GM12878 (cell line): ENCODE results near the gene C1orf35. TPM values are rescaled to one million over a fixed set of nuclear protein-coding genes. Genes with fewer than 3 reads are reported as not detected.
A peak's percentile ranks its signal among the peaks of the same experiment; 100 is the strongest.

ENCODE experiments used
- ATAC-seq: fragments of 200-7000 bp; cut with Tn5 transposase; 3 replicates; pipeline ENCODE4 v1.9.1; 2020; ENCODE audit warnings: mild to moderate bottlenecking, moderate library complexity
- BruUV-seq: library from RNA; stranded (reverse); fragments of 400-500 nt; replicated peaks from 2 replicates; lab custom pipeline; 2021; lab: Mats Ljungman, UMichigan
- CTCF ChIA-PET: fragments of 300-600 bp; sonication (Branson Sonifier 250); formaldehyde crosslinking; extraction: SDS; loops from one replicate; lab custom pipeline; 2021; ENCODE audit warnings: inconsistent platforms; lab: Yijun Ruan, JAX
- POLR2A ChIA-PET: fragments of 350-600 bp; formaldehyde crosslinking; extraction: SDS; loops from one replicate; lab custom pipeline; 2021; ENCODE audit warnings: inconsistent platforms; lab: Charles Lee
- RAD21 ChIA-PET: fragments of 300-600 bp; sonication (Branson Sonifier 250); formaldehyde crosslinking; loops from one replicate; lab custom pipeline; 2023; ENCODE audit warnings: antibody characterized with exemption; ENCODE audit not compliant: unreplicated experiment; lab: Charles Lee
- SMC1A ChIA-PET: fragments of 300-600 bp; sonication (Branson Sonifier 250); formaldehyde crosslinking; loops from one replicate; lab custom pipeline; 2023; ENCODE audit not compliant: unreplicated experiment, uncharacterized antibody; lab: Charles Lee
- DNase-seq: peaks from one replicate; pipeline ENCODE4 v3.0.0-alpha.2; 2011; ENCODE audit warnings: low read depth, low spot score
- FAIRE-seq: peaks from 3 replicates; lab custom pipeline; 2011; peaks lifted over from hg19 to GRCh38; lab: Jason Lieb, UNC
- H2AFZ ChIP-seq: 2 replicates; pipeline ENCODE4 v1.6.0; 2011; ENCODE audit warnings: low read depth, low read length, control low read depth; ENCODE audit not compliant: control insufficient read depth
- H3K27ac ChIP-seq: 2 replicates; pipeline ENCODE4 v1.5.1; 2011; ENCODE audit warnings: control low read depth; ENCODE audit not compliant: control insufficient read depth, insufficient read depth
- H3K27me3 ChIP-seq, 2 experiments: replicated peaks in 1 of 2; 2 replicates each; pipeline versions ENCODE4 v1.6.0 to v1.6.1; 2011; ENCODE audit warnings: low read length in 1 of 2; ENCODE audit not compliant: control insufficient read depth in 2 of 2, insufficient read depth in 2 of 2
- H3K36me3 ChIP-seq, 2 experiments: 2 replicates each; pipeline ENCODE4 v1.5.1; 2011; ENCODE audit warnings: low read length in 1 of 2; ENCODE audit not compliant: control insufficient read depth in 2 of 2, insufficient read depth in 2 of 2
- H3K4me1 ChIP-seq: 2 replicates; pipeline ENCODE4 v1.6.1; 2011; ENCODE audit warnings: mild to moderate bottlenecking, low read length, moderate library complexity, mixed read lengths; ENCODE audit not compliant: control insufficient read depth, insufficient read depth
- H3K4me2 ChIP-seq: 2 replicates; pipeline ENCODE4 v1.6.0; 2011; ENCODE audit warnings: control low read depth; ENCODE audit not compliant: control insufficient read depth, insufficient read depth
- H3K4me3 ChIP-seq: fragments of 200-600 bp; sonication (generic); 2 replicates; pipeline ENCODE4 v1.5.1; 2016
- H3K79me2 ChIP-seq: 2 replicates; pipeline ENCODE4 v1.6.0; 2011; ENCODE audit warnings: low read length; ENCODE audit not compliant: control insufficient read depth, insufficient read depth
- H3K9ac ChIP-seq: 2 replicates; pipeline ENCODE4 v1.8.0; 2011; ENCODE audit warnings: low read length, control low read depth, mixed read lengths; ENCODE audit not compliant: control insufficient read depth, insufficient read depth
- H3K9me3 ChIP-seq: replicated peaks from 3 replicates; pipeline ENCODE4 v1.5.1; 2011; ENCODE audit warnings: mild to moderate bottlenecking, low read length; ENCODE audit not compliant: control insufficient read depth, insufficient read depth
- H4K20me1 ChIP-seq: 2 replicates; pipeline ENCODE4 v1.6.0; 2011; ENCODE audit not compliant: control insufficient read depth, insufficient read depth
- BACH1 ChIP-seq: fragments of 450-650 bp; IDR thresholded peaks from 2 replicates; pipeline ENCODE4 v1.6.1; 2017; ENCODE audit warnings: mild to moderate bottlenecking, borderline replicate concordance
- KLF5 ChIP-seq: fragments of 450-650 bp; IDR thresholded peaks from 2 replicates; pipeline ENCODE4 v1.6.1; 2014; ENCODE audit warnings: mild to moderate bottlenecking; ENCODE audit not compliant: partially characterized antibody
- STAT1 ChIP-seq: fragments of 450-650 bp; conservative IDR thresholded peaks from 2 replicates; pipeline ENCODE4 v1.6.1; 2014; ENCODE audit warnings: antibody characterized with exemption, mild to moderate bottlenecking
- SUPT20H ChIP-seq: IDR thresholded peaks from 2 replicates; pipeline ENCODE4 v1.6.1; 2011; ENCODE audit warnings: low read depth, mild to moderate bottlenecking, low read length, moderate library complexity, borderline replicate concordance; ENCODE audit not compliant: control insufficient read depth
- WGBS: methylation state at CpG from one replicate; pipeline ENCODE4 v1.1.6; 2016; ENCODE audit warnings: low lambda C conversion rate; ENCODE audit not compliant: insufficient replicate concordance, insufficient coverage; ENCODE audit errors: missing lambda C conversion rate; 5-methylcytosine and 5-hydroxymethylcytosine counted together
- in situ Hi-C: fragments of 300-500 bp; cut with MboI; formaldehyde crosslinking; loops from 9 replicates; pipeline ENCODE4 v1.14.3; 2018; ENCODE audit warnings: mixed read lengths
- intact Hi-C: fragments of 100-400 bp; cut with micrococcal nuclease; formaldehyde crosslinking; loops from one replicate; pipeline ENCODE4 v1.14.2; 2022; ENCODE audit not compliant: unreplicated experiment
- polyA plus RNA-seq, 11 experiments: library from polyadenylated mRNA; depleted of rRNA in 4 of 11; unstranded in 6 of 11; stranded (reverse) in 5 of 11; fragments of >200 nt; fragmentation: Nextera tagmentation in 4 of 11; fragmentation: Illumina TruSeq in 1 of 11; extraction: Ambion mirVana in 4 of 11; extraction: Trizol in 1 of 11; gene quantifications; 1 replicate in 1 of 11; 2 replicates in 10 of 11; pipeline versions ENCODE4 v1.2.1 to v1.2.3, GENCODE V29; 2011 to 2016; ENCODE audit warnings: inconsistent platforms in 2 of 11, missing spikeins in 2 of 11, low read depth in 1 of 11
- total RNA-seq, 4 experiments: library from RNA; depleted of rRNA in 3 of 4; stranded (reverse); fragments of >200 nt in 3 of 4; fragmentation: Illumina TruSeq in 1 of 4; extraction: Trizol in 1 of 4; gene quantifications; 2 replicates each; pipeline versions ENCODE4 v1.2.1 to v1.2.3, GENCODE V29; 2013 to 2021
- TF ChIP-seq, protein P1 (sequence below): fragments of 450-650 bp; IDR thresholded peaks from 2 replicates; pipeline ENCODE4 v1.6.1; 2016; ENCODE audit warnings: mild to moderate bottlenecking

Gene C1orf35
- total and polyA plus RNA-seq, 10 of the 15 experiments (the other 5 are each of a cell fraction or from before 2014, with no cell fraction given) = 2.5 to 27.0 (median 10.6) TPM

DNA sequence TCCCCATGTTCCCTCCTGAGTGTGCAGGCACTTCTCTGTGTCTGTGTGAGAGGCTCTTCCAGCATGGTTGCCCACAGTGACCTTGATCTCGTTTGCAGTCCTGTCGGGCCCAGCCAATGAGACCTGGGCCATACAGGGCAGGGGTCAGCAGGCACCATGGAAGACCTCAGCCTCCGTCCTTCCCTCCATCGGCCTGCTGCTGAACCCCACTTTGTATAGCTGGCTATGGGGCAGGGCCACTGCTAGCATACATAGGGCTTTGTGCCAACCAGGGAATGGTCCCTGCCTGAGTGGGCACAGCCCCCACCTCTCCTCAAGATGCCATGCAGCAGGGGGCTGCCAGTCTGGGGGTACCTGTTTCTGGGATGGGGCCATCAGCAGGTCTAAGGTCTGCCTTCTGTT lies 3.8 kb downstream of the C1orf35 start:
- Histone ChIP-seq H3K79me2 (peaks cover 43% of the 10 kb centered on the region), H3K27me3 (no peaks in the 10 kb centered on the region), H3K27ac (no peak overlapping the region), H2AFZ (no peak overlapping the region), H3K4me1 (peaks cover 6% of the 10 kb centered on the region), H3K4me2 (no peak overlapping the region), H3K9ac (no peak overlapping the region), H3K36me3 (peaks cover 6 to 40% of the 10 kb centered on the region in 2 experiments; a peak in 3 of 4 replicates), H3K9me3 (peaks cover 4% of the 10 kb centered on the region; the same call in 2 of the 3 replicates), H3K4me3 (no peak overlapping the region), H4K20me1 (peaks cover 25% of the 10 kb centered on the region)
- TF ChIP-seq, protein P1, sequence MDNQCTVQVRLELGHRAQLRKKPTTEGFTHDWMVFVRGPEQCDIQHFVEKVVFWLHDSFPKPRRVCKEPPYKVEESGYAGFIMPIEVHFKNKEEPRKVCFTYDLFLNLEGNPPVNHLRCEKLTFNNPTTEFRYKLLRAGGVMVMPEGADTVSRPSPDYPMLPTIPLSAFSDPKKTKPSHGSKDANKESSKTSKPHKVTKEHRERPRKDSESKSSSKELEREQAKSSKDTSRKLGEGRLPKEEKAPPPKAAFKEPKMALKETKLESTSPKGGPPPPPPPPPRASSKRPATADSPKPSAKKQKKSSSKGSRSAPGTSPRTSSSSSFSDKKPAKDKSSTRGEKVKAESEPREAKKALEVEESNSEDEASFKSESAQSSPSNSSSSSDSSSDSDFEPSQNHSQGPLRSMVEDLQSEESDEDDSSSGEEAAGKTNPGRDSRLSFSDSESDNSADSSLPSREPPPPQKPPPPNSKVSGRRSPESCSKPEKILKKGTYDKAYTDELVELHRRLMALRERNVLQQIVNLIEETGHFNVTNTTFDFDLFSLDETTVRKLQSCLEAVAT = no peak
- TF ChIP-seq KLF5 (no peak), BACH1 (peak; percentile 22; the same call in 1 of the 2 replicates), SUPT20H (no peak), STAT1 (no peak)
- 76% methylated on average over 4 of the region's 4 CpGs for WGBS
- no TSS peak for BruUV-seq
- FAIRE-seq (no peak), ATAC-seq (no peak), DNase-seq (no peak)
- ChIA-PET CTCF (no interaction called here), POLR2A (interaction anchor here (1.4 kb wide), 1 partner anchor 15 kb away, joined by 5 read pairs; no protein-coding TSS in a partner anchor), RAD21 (no interaction called here), SMC1A (interaction anchor here (1.0 kb wide), 1 partner anchor 12 kb away, joined by 3 read pairs; no protein-coding TSS in a partner anchor)
- intact Hi-C loops = no loop called here
- in situ Hi-C loops = no loop called here
